ENCODE results near the gene RIPOR3.
"Not testable (repeated sequence)": the region's sequence is repeated elsewhere in the genome, so short reads cannot be mapped to it uniquely, and the experiment has no call there.

Gene RIPOR3

GRCh38 chr20:50600281-50600895 lies 91.0 kb downstream of the RIPOR3 start:
- H3K4me1 ChIP-seq (ENCODE audit: insufficient read depth, poor library complexity, severe bottlenecking): peaks cover 5% of the 10 kb centered on the region
- TF ChIP-seq CTCF (IDR thresholded peaks at IDR 0.05; ENCODE audit: poor library complexity, severe bottlenecking): no peak
- H3K9me3 ChIP-seq (ENCODE audit: severe bottlenecking): no peaks in the 10 kb centered on the region
- no peak overlapping the region for H3K4me3 ChIP-seq (ENCODE audit: severe bottlenecking)
- no peaks in the 10 kb centered on the region for H3K36me3 ChIP-seq (ENCODE audit: low read depth)
- no peak overlapping the region for H3K27ac ChIP-seq (ENCODE audit: poor library complexity, severe bottlenecking)
- H3K27me3 ChIP-seq (ENCODE audit: insufficient read depth, poor library complexity, severe bottlenecking): no peaks in the 10 kb centered on the region
- DNase-seq (ENCODE audit: low spot score) (no peak), ATAC-seq (ENCODE audit: low read depth) (no peak)

- not testable (repeated sequence) for H3K4me1 ChIP-seq (ENCODE audit: insufficient read depth, poor library complexity, severe bottlenecking); H3K36me3 ChIP-seq (ENCODE audit: low read depth); ATAC-seq (ENCODE audit: low read depth)
Measured at GRCh38 chr20:50598768-50599167, 92.6 kb downstream of the RIPOR3 start.

GRCh38 chr20:50598074-50598473 lies 93.3 kb downstream of the RIPOR3 start:
- Histone ChIP-seq H3K4me1 (ENCODE audit: insufficient read depth, poor library complexity, severe bottlenecking) (peaks cover 5% of the 10 kb centered on the region), H3K4me3 (ENCODE audit: severe bottlenecking) (no peak overlapping the region), H3K27me3 (ENCODE audit: insufficient read depth, poor library complexity, severe bottlenecking) (no peaks in the 10 kb centered on the region), H3K36me3 (ENCODE audit: low read depth) (no peaks in the 10 kb centered on the region), H3K27ac (ENCODE audit: poor library complexity, severe bottlenecking) (no peak overlapping the region), H3K9me3 (ENCODE audit: severe bottlenecking) (no peaks in the 10 kb centered on the region)
- DNase-seq (ENCODE audit: low spot score) (peak; percentile 74), ATAC-seq (ENCODE audit: low read depth) (no peak)
- no peak for TF ChIP-seq CTCF (IDR thresholded peaks at IDR 0.05; ENCODE audit: poor library complexity, severe bottlenecking)

More at GRCh38 chr20:50598768-50599167, 92.6 kb downstream of the RIPOR3 start:
- not testable (repeated sequence) for H3K27ac ChIP-seq (ENCODE audit: poor library complexity, severe bottlenecking); H3K4me3 ChIP-seq (ENCODE audit: severe bottlenecking); H3K27me3 ChIP-seq (ENCODE audit: insufficient read depth, poor library complexity, severe bottlenecking); DNase-seq (ENCODE audit: low spot score); H3K9me3 ChIP-seq (ENCODE audit: severe bottlenecking)

GRCh38 chr20:50597406-50597969 lies 93.9 kb downstream of the RIPOR3 start:
- Histone ChIP-seq H3K27me3 (ENCODE audit: insufficient read depth, poor library complexity, severe bottlenecking) (no peaks in the 10 kb centered on the region), H3K4me1 (ENCODE audit: insufficient read depth, poor library complexity, severe bottlenecking) (peaks cover 5% of the 10 kb centered on the region), H3K9me3 (ENCODE audit: severe bottlenecking) (no peaks in the 10 kb centered on the region), H3K36me3 (ENCODE audit: low read depth) (no peaks in the 10 kb centered on the region), H3K27ac (ENCODE audit: poor library complexity, severe bottlenecking) (no peak overlapping the region), H3K4me3 (ENCODE audit: severe bottlenecking) (no peak overlapping the region)
- TF ChIP-seq CTCF (IDR thresholded peaks at IDR 0.05; ENCODE audit: poor library complexity, severe bottlenecking): no peak
- ATAC-seq (ENCODE audit: low read depth) (no peak), DNase-seq (ENCODE audit: low spot score) (no peak)

- H3K4me3 ChIP-seq (ENCODE audit: severe bottlenecking): no peak overlapping the region
- no peaks in the 10 kb centered on the region for H3K36me3 ChIP-seq (ENCODE audit: low read depth)
- no peaks in the 10 kb centered on the region for H3K9me3 ChIP-seq (ENCODE audit: severe bottlenecking)
- no peaks in the 10 kb centered on the region for H3K27me3 ChIP-seq (ENCODE audit: insufficient read depth, poor library complexity, severe bottlenecking)
- DNase-seq (ENCODE audit: low spot score) (no peak), ATAC-seq (ENCODE audit: low read depth) (no peak)
- H3K4me1 ChIP-seq (ENCODE audit: insufficient read depth, poor library complexity, severe bottlenecking): peaks cover 5% of the 10 kb centered on the region
- TF ChIP-seq CTCF (IDR thresholded peaks at IDR 0.05; ENCODE audit: poor library complexity, severe bottlenecking): no peak
- no peak overlapping the region for H3K27ac ChIP-seq (ENCODE audit: poor library complexity, severe bottlenecking)
Measured at GRCh38 chr20:50596694-50597021, 94.7 kb downstream of the RIPOR3 start.
